ENCODE measurements around the gene CERT1.

The CERT1 gene

GRCh38 chr5:75412111-75412990, 99.1 kb downstream of the CERT1 start:
- Mint-ChIP-seq H3K36me3 (ENCODE audit: low read depth) (peaks cover 32% of the 10 kb centered on the region), H3K4me3 (no peak overlapping the region), H3K27me3 (ENCODE audit: low read depth, poor library complexity) (no peaks in the 10 kb centered on the region), H3K27ac (peak overlapping the region; percentile 27), H3K9me3 (no peaks in the 10 kb centered on the region), H3K4me1 (no peaks in the 10 kb centered on the region)
- no peak for TF ChIP-seq CTCF (IDR thresholded peaks at IDR 0.05)
- no peak for DNase-seq

- no peak for DNase-seq
- Mint-ChIP-seq H3K4me3 (no peak overlapping the region), H3K27ac (no peak overlapping the region), H3K4me1 (no peaks in the 10 kb centered on the region), H3K9me3 (no peaks in the 10 kb centered on the region), H3K36me3 (ENCODE audit: low read depth) (peaks cover 43% of the 10 kb centered on the region), H3K27me3 (ENCODE audit: low read depth, poor library complexity) (no peaks in the 10 kb centered on the region)
- TF ChIP-seq CTCF (IDR thresholded peaks at IDR 0.05): no peak
These were observed 106.1 kb downstream of the CERT1 start for GRCh38 chr5:75405296-75405695.

- Mint-ChIP-seq H3K36me3 (ENCODE audit: low read depth) (peaks cover 12% of the 10 kb centered on the region), H3K9me3 (no peaks in the 10 kb centered on the region), H3K27me3 (ENCODE audit: low read depth, poor library complexity) (peaks cover 3% of the 10 kb centered on the region), H3K27ac (no peak overlapping the region), H3K4me1 (no peaks in the 10 kb centered on the region), H3K4me3 (no peak overlapping the region)
- TF ChIP-seq CTCF (IDR thresholded peaks at IDR 0.05): no peak
- DNase-seq: peak; percentile 6
These were observed 116.2 kb downstream of the CERT1 start for GRCh38 chr5:75395277-75395676.

GRCh38 chr5:75389430-75389829, 122.0 kb downstream of the CERT1 start:
- Mint-ChIP-seq H3K27me3 (ENCODE audit: low read depth, poor library complexity) (peaks cover 3% of the 10 kb centered on the region), H3K9me3 (no peaks in the 10 kb centered on the region), H3K36me3 (ENCODE audit: low read depth) (peaks cover 19% of the 10 kb centered on the region), H3K4me3 (no peak overlapping the region), H3K27ac (no peak overlapping the region), H3K4me1 (no peaks in the 10 kb centered on the region)
- TF ChIP-seq CTCF (IDR thresholded peaks at IDR 0.05): no peak
- DNase-seq: no peak

GRCh38 chr5:75387806-75388205, 123.6 kb downstream of the CERT1 start:
- Mint-ChIP-seq H3K4me1 (no peaks in the 10 kb centered on the region), H3K4me3 (no peak overlapping the region), H3K27ac (peak overlapping the region; percentile 62), H3K36me3 (ENCODE audit: low read depth) (peaks cover 22% of the 10 kb centered on the region), H3K9me3 (no peaks in the 10 kb centered on the region), H3K27me3 (ENCODE audit: low read depth, poor library complexity) (peaks cover 3% of the 10 kb centered on the region)
- DNase-seq: no peak
- no peak for TF ChIP-seq CTCF (IDR thresholded peaks at IDR 0.05)

GRCh38 chr5:75384218-75384617, 127.2 kb downstream of the CERT1 start:
- DNase-seq: no peak
- Mint-ChIP-seq H3K36me3 (ENCODE audit: low read depth) (peaks cover 34% of the 10 kb centered on the region), H3K27ac (no peak overlapping the region), H3K4me1 (no peaks in the 10 kb centered on the region), H3K9me3 (no peaks in the 10 kb centered on the region), H3K4me3 (no peak overlapping the region), H3K27me3 (ENCODE audit: low read depth, poor library complexity) (no peaks in the 10 kb centered on the region)
- TF ChIP-seq CTCF (IDR thresholded peaks at IDR 0.05): no peak

Data from nephron progenitor cell (in vitro differentiated cells).